NOMO-1 (cell line): ENCODE measurements around the gene KIF6.

Experiments used
- DNase-seq, 2 experiments: peaks; one replicate each; lab custom pipeline; 2025; ENCODE audit not compliant: unreplicated experiment in 2 of 2; lab: John Stamatoyannopoulos, UW

Gene KIF6

GRCh38 chr6:39388606-39389483, 336.4 kb downstream of the KIF6 start:
- DNase-seq = peak in 1 of 2 experiments; percentile 3

- DNase-seq = no peak
These were observed 337.4 kb downstream of the KIF6 start for GRCh38 chr6:39387785-39388184.

- no peak for DNase-seq
These were observed 338.7 kb downstream of the KIF6 start for GRCh38 chr6:39386487-39386886.

GRCh38 chr6:39381550-39382140, 343.6 kb downstream of the KIF6 start:
- no peak for DNase-seq

GRCh38 chr6:39380837-39381549, 344.2 kb downstream of the KIF6 start:
- no peak for DNase-seq

- no peak for DNase-seq
These were observed 346.2 kb downstream of the KIF6 start for GRCh38 chr6:39378960-39379425.

- DNase-seq = no peak
These were observed 346.8 kb downstream of the KIF6 start for GRCh38 chr6:39378175-39378959.

GRCh38 chr6:39377539-39377950, 347.7 kb downstream of the KIF6 start:
- DNase-seq = no peak

- DNase-seq = no peak
These were observed 349.8 kb downstream of the KIF6 start for GRCh38 chr6:39375405-39375804.

- DNase-seq = no peak
These were observed 354.8 kb downstream of the KIF6 start for GRCh38 chr6:39370390-39370789.

- DNase-seq = no peak
These were observed 355.2 kb downstream of the KIF6 start for GRCh38 chr6:39369987-39370386.

- no peak for DNase-seq
These were observed 357.5 kb downstream of the KIF6 start for GRCh38 chr6:39367700-39368099.

- no peak for DNase-seq
These were observed 358.1 kb downstream of the KIF6 start for GRCh38 chr6:39366931-39367618.

GRCh38 chr6:39365281-39366074, 359.7 kb downstream of the KIF6 start:
- no peak for DNase-seq

- DNase-seq = no peak
These were observed 361.9 kb downstream of the KIF6 start for GRCh38 chr6:39363280-39363679.

- no peak for DNase-seq
These were observed 362.7 kb downstream of the KIF6 start for GRCh38 chr6:39362487-39362865.

- DNase-seq = peak; percentile 73 to 80
These were observed 363.3 kb downstream of the KIF6 start for GRCh38 chr6:39361657-39362486.

- DNase-seq = no peak
These were observed 364.8 kb downstream of the KIF6 start for GRCh38 chr6:39360378-39360777.
